H1 (cell line): ENCODE data around the gene COQ5. TPM values are rescaled to one million over a fixed set of nuclear protein-coding genes. Genes with fewer than 3 reads are reported as not detected.

Source experiments
- ASH2L ChIP-seq: fragments of 200-600, 300-600 bp; sonication (generic); IDR thresholded peaks from one replicate; pipeline ENCODE4 v1.7.1; 2017; ENCODE audit warnings: low read length
- CEBPB ChIP-seq: IDR thresholded peaks from 2 replicates; pipeline ENCODE4 v1.6.1; 2012; ENCODE audit warnings: low read depth, low read length
- CREB1 ChIP-seq: IDR thresholded peaks from 2 replicates; pipeline ENCODE4 v1.6.1; 2012; ENCODE audit warnings: inconsistent platforms
- EGR1 ChIP-seq: IDR thresholded peaks from 2 replicates; pipeline ENCODE4 v1.6.1; 2011; ENCODE audit warnings: low read depth, low read length, borderline replicate concordance
- FOSL1 ChIP-seq: IDR thresholded peaks from 2 replicates; pipeline ENCODE4 v1.6.1; 2011; ENCODE audit warnings: mild to moderate bottlenecking, low read depth, low read length, moderate library complexity; ENCODE audit not compliant: insufficient read depth
- GABPA ChIP-seq: IDR thresholded peaks from 2 replicates; pipeline ENCODE4 v1.6.1; 2011; ENCODE audit warnings: mild to moderate bottlenecking, low read length, moderate library complexity, borderline replicate concordance; ENCODE audit not compliant: insufficient read depth
- GTF2F1 ChIP-seq: IDR thresholded peaks from 2 replicates; pipeline ENCODE4 v1.6.1; 2012; ENCODE audit warnings: low read depth, low read length, improper control_type of control experiment, borderline replicate concordance
- HDAC2 ChIP-seq, 2 experiments: fragments of 300-600 bp in 1 of 2; sonication (generic) in 1 of 2; IDR thresholded peaks; 2 replicates each; pipeline ENCODE4 v1.6.1; 2011 to 2012; ENCODE audit warnings: low read depth in 2 of 2, low read length in 2 of 2, mild to moderate bottlenecking in 2 of 2, moderate library complexity in 2 of 2, borderline replicate concordance in 1 of 2, inconsistent platforms in 1 of 2
- KDM5A ChIP-seq: fragments of 200-600 bp; IDR thresholded peaks from 2 replicates; pipeline ENCODE4 v1.7.1; 2012; ENCODE audit warnings: mild to moderate bottlenecking, low read length, inconsistent platforms, mixed read lengths
- MAX ChIP-seq: IDR thresholded peaks from 2 replicates; pipeline ENCODE4 v1.6.1; 2012; ENCODE audit warnings: inconsistent platforms
- RAD21 ChIP-seq, 2 experiments: IDR thresholded peaks in 1 of 2; conservative IDR thresholded peaks in 1 of 2; 2 replicates each; pipeline ENCODE4 v1.6.1; 2011; ENCODE audit warnings: low read depth in 2 of 2, low read length in 2 of 2, improper control_type of control experiment in 1 of 2, inconsistent platforms in 1 of 2, mild to moderate bottlenecking in 1 of 2, moderate library complexity in 1 of 2
- RNF2 ChIP-seq: fragments of 200-900, 300-1000 bp; sonication (generic); IDR thresholded peaks from 2 replicates; pipeline ENCODE4 v1.7.1; 2016; ENCODE audit warnings: borderline replicate concordance, low read depth, mild to moderate bottlenecking, antibody characterized with exemption, low read length; ENCODE audit not compliant: poor library complexity, severe bottlenecking; ENCODE audit errors: missing control alignments
- SRF ChIP-seq: IDR thresholded peaks from 2 replicates; pipeline ENCODE4 v1.6.1; 2011; ENCODE audit warnings: mild to moderate bottlenecking, low read depth, low read length, moderate library complexity
- YY1 ChIP-seq: IDR thresholded peaks from 2 replicates; pipeline ENCODE4 v1.6.1; 2011; ENCODE audit warnings: low read depth, mild to moderate bottlenecking, low read length
- polyA plus RNA-seq, 7 experiments: library from polyadenylated mRNA; depleted of rRNA in 3 of 7; stranded (reverse) in 5 of 7; unstranded in 2 of 7; fragments of >200 nt in 5 of 7; fragments of 200-250 nt in 2 of 7; gene quantifications; 1 replicate in 5 of 7; 2 replicates in 1 of 7; 4 replicates in 1 of 7; pipeline versions ENCODE4 v1.2.1 to v1.2.3, GENCODE V29; 2011 to 2013; ENCODE audit warnings: missing spikeins in 2 of 7, mixed read lengths in 2 of 7
- total RNA-seq: library from RNA; stranded (reverse); fragmentation: NEBNext Ultra II Directional; extraction: Animal tissue kit (Norgen Biotek cat#: 25700); gene quantifications from 2 replicates; pipeline ENCODE4 v1.2.1, GENCODE V29; 2021

Gene COQ5
- total and polyA plus RNA-seq, 2 of the 8 experiments (the other 6 are each of a cell fraction or from before 2014, with no cell fraction given): 35.1 to 35.8 TPM

GRCh38 chr12:120469450-120470149 lies 59.4 kb downstream of the COQ5 start, which contains the start of gene SRSF9 (continued):
- 0 out of 4 replicates have a peak, but pooled peaks of 1 of the 2 experiments have one; percentile 5 for TF ChIP-seq HDAC2 (IDR thresholded peaks at IDR 0.05; ENCODE audit: borderline replicate concordance in 1 of 2, low read depth in 2 of 2, low read length in 2 of 2)
- 0 out of 2 replicates have a peak, but pooled peaks have one; percentile 25 for TF ChIP-seq YY1
- TF ChIP-seq GABPA: no peak
- peak in 1 of 2 experiments; percentile 37; a peak in 2 of 4 replicates for TF ChIP-seq RAD21 (IDR thresholded peaks at IDR 0.05 in 1 of 2, conservative IDR thresholded peaks at IDR 0.05 in 1 of 2; ENCODE audit: low read depth in 2 of 2, low read length in 2 of 2)
- TF ChIP-seq ASH2L: peak; percentile 67
- no peak for TF ChIP-seq KDM5A
- peak; percentile 12 for TF ChIP-seq MAX
- no peak for TF ChIP-seq GTF2F1
- TF ChIP-seq EGR1: no peak
- no peak for TF ChIP-seq CEBPB
- no peak for TF ChIP-seq RNF2
- TF ChIP-seq CREB1: peak; percentile 23
- no peak for TF ChIP-seq SRF
- no peak for TF ChIP-seq FOSL1
